DOHH2 (cell line): ENCODE results near the gene ITPR3.

Experiments used
- H3F3A ChIP-seq: fragments of 200-600 bp; sonication (generic), shearing (Covaris generic); 2 replicates; pipeline ENCODE4 v1.6.0; 2016; ENCODE audit warnings: antibody characterized with exemption, mild to moderate bottlenecking; ENCODE audit not compliant: control insufficient read depth, insufficient read depth
- H3K27ac ChIP-seq: fragments of 200-600 bp; sonication (generic); 2 replicates; pipeline ENCODE4 v1.5.1; 2014; ENCODE audit warnings: low read depth, mild to moderate bottlenecking, low read length, moderate library complexity
- H3K27me3 ChIP-seq: fragments of 200-600 bp; sonication (generic); 2 replicates; pipeline ENCODE4 v1.6.1; 2014; ENCODE audit warnings: mild to moderate bottlenecking, low read length, mixed read lengths; ENCODE audit not compliant: control insufficient read depth
- H3K36me3 ChIP-seq: fragments of 200-600 bp; sonication (generic); 2 replicates; pipeline ENCODE4 v1.6.1; 2014; ENCODE audit warnings: mild to moderate bottlenecking, low read length, moderate library complexity, mixed read lengths; ENCODE audit not compliant: control insufficient read depth
- H3K4me1 ChIP-seq: fragments of 200-600 bp; sonication (generic); 2 replicates; pipeline ENCODE4 v1.6.1; 2014; ENCODE audit warnings: mild to moderate bottlenecking, low read length, mixed read lengths; ENCODE audit not compliant: control insufficient read depth
- H3K4me2 ChIP-seq: fragments of 200-600 bp; sonication (generic); 2 replicates; pipeline ENCODE4 v1.6.0; 2014; ENCODE audit warnings: mild to moderate bottlenecking, low read length, moderate library complexity
- H3K4me3 ChIP-seq: fragments of 200-600 bp; sonication (generic); 2 replicates; pipeline ENCODE4 v1.5.1; 2014; ENCODE audit warnings: mild to moderate bottlenecking, low read length, mixed read lengths
- H3K79me2 ChIP-seq: fragments of 200-600 bp; sonication (generic); 2 replicates; pipeline ENCODE4 v1.6.1; 2014; ENCODE audit warnings: mild to moderate bottlenecking, low read length, mixed read lengths; ENCODE audit not compliant: control insufficient read depth
- H3K9me2 ChIP-seq: fragments of 200-600 bp; sonication (generic); replicated peaks from 2 replicates; pipeline ENCODE4 v1.6.1; 2014; ENCODE audit warnings: mild to moderate bottlenecking, low read length, mixed read lengths; ENCODE audit not compliant: control insufficient read depth
- H3K9me3 ChIP-seq: fragments of 200-600 bp; sonication (generic); 2 replicates; pipeline ENCODE4 v1.6.1; 2014; ENCODE audit warnings: antibody characterized with exemption, low read length, mixed read lengths; ENCODE audit not compliant: control insufficient read depth, insufficient read depth
- H4K20me1 ChIP-seq: fragments of 200-600 bp; sonication (generic); 2 replicates; pipeline ENCODE4 v1.6.0; 2014; ENCODE audit warnings: low read depth, mild to moderate bottlenecking, antibody characterized with exemption, low read length, moderate library complexity; ENCODE audit not compliant: control insufficient read depth, insufficient read depth
- CTCF ChIP-seq: fragments of 200-600 bp; sonication (generic); IDR thresholded peaks from one replicate; pipeline ENCODE4 v1.5.1; 2014; ENCODE audit warnings: antibody characterized with exemption, mild to moderate bottlenecking, low read depth, low read length; ENCODE audit not compliant: poor library complexity, severe bottlenecking
- EZH2phosphoT487 ChIP-seq: fragments of 200-600 bp; sonication (generic); IDR thresholded peaks from 2 replicates; pipeline ENCODE4 v1.6.1; 2017; ENCODE audit warnings: borderline replicate concordance, mild to moderate bottlenecking, antibody characterized with exemption, low read length, moderate library complexity, mixed read lengths

The ITPR3 gene

GRCh38 chr6:33607126-33607783, 13.9 kb upstream of the ITPR3 start:
- H3K4me1 ChIP-seq, result peaks cover 43% of the 10 kb centered on the region
- no peaks in the 10 kb centered on the region for H3F3A ChIP-seq
- no peak overlapping the region for H3K27ac ChIP-seq
- no peak overlapping the region for H3K4me3 ChIP-seq
- H3K9me2 ChIP-seq, result no peaks in the 10 kb centered on the region
- H3K27me3 ChIP-seq, result no peaks in the 10 kb centered on the region
- no peaks in the 10 kb centered on the region for H4K20me1 ChIP-seq
- H3K4me2 ChIP-seq, result no peak overlapping the region
- H3K9me3 ChIP-seq, result no peaks in the 10 kb centered on the region
- H3K36me3 ChIP-seq, result no peaks in the 10 kb centered on the region
- TF ChIP-seq EZH2phosphoT487, result no peak
- TF ChIP-seq CTCF, result no peak
- H3K79me2 ChIP-seq, result no peaks in the 10 kb centered on the region

- Histone ChIP-seq H3K36me3 (no peaks in the 10 kb centered on the region), H3K4me1 (peaks cover 42% of the 10 kb centered on the region), H3F3A (no peaks in the 10 kb centered on the region), H3K27ac (no peak overlapping the region), H4K20me1 (no peaks in the 10 kb centered on the region), H3K4me3 (no peak overlapping the region), H3K27me3 (no peaks in the 10 kb centered on the region), H3K9me2 (no peaks in the 10 kb centered on the region), H3K4me2 (no peak overlapping the region), H3K79me2 (no peaks in the 10 kb centered on the region), H3K9me3 (no peaks in the 10 kb centered on the region)
- TF ChIP-seq EZH2phosphoT487, result no peak
- peak; percentile 78 for TF ChIP-seq CTCF
These were observed 13.3 kb upstream of the ITPR3 start for GRCh38 chr6:33607784-33608161.

- TF ChIP-seq EZH2phosphoT487 (no peak), CTCF (no peak)
- no peaks in the 10 kb centered on the region for H3K9me3 ChIP-seq
- H3K4me3 ChIP-seq, result no peak overlapping the region
- no peaks in the 10 kb centered on the region for H3K27me3 ChIP-seq
- no peaks in the 10 kb centered on the region for H3K9me2 ChIP-seq
- H3K79me2 ChIP-seq, result no peaks in the 10 kb centered on the region
- H3K36me3 ChIP-seq, result no peaks in the 10 kb centered on the region
- H3K4me1 ChIP-seq, result peaks cover 44% of the 10 kb centered on the region
- peak overlapping the region; percentile 57; the same call in 1 of the 2 replicates for H3K4me2 ChIP-seq
- H4K20me1 ChIP-seq, result no peaks in the 10 kb centered on the region
- H3K27ac ChIP-seq, result no peak overlapping the region
- H3F3A ChIP-seq, result no peaks in the 10 kb centered on the region
These were observed 12.1 kb upstream of the ITPR3 start for GRCh38 chr6:33609019-33609418.
